Endothelial cell of umbilical vein (primary cell): ENCODE results near the gene BPGM. TPM values are rescaled to one million over a fixed set of nuclear protein-coding genes. Genes with fewer than 3 reads are reported as not detected.

Experiments used
- BruUV-seq: library from RNA; stranded (reverse); fragments of 400-500 nt; replicated peaks from 2 replicates; lab custom pipeline; 2021; lab: Mats Ljungman, UMichigan
- CTCF ChIA-PET: fragments of 300-600, 350-600 bp; sonication (Branson Sonifier 250); formaldehyde crosslinking; loops from one replicate; lab custom pipeline; 2021; ENCODE audit warnings: antibody characterized with exemption, inconsistent platforms; lab: Charles Lee
- POLR2A ChIA-PET: fragments of 300-600, 350-600 bp; sonication (Branson Sonifier 250); formaldehyde crosslinking; loops from one replicate; lab custom pipeline; 2021; ENCODE audit warnings: antibody characterized with exemption, inconsistent platforms; lab: Charles Lee
- DNase-seq: peaks from one replicate; pipeline ENCODE4 v3.0.0-alpha.2; 2011; ENCODE audit warnings: low read depth, low spot score
- FAIRE-seq: peaks from 2 replicates; lab custom pipeline; 2011; peaks lifted over from hg19 to GRCh38; lab: Jason Lieb, UNC
- H2AFZ ChIP-seq: 2 replicates; pipeline ENCODE4 v1.6.0; 2012; ENCODE audit warnings: low read depth, low read length, control low read depth, inconsistent platforms
- H3K27ac ChIP-seq: 2 replicates; pipeline ENCODE4 v1.5.1; 2011; ENCODE audit warnings: low read depth, mild to moderate bottlenecking, control low read depth, low read length, moderate library complexity; ENCODE audit not compliant: insufficient read depth
- H3K27me3 ChIP-seq, 2 experiments: 2 replicates each; pipeline versions ENCODE4 v1.6.0 to v1.6.1; 2011; ENCODE audit warnings: low read length in 2 of 2, mixed read lengths in 1 of 2; ENCODE audit not compliant: control insufficient read depth in 2 of 2, insufficient read depth in 2 of 2
- H3K36me3 ChIP-seq, 2 experiments: 2 replicates in 1 of 2; 3 replicates in 1 of 2; pipeline ENCODE4 v1.5.1; 2011; ENCODE audit warnings: low read length in 2 of 2, mild to moderate bottlenecking in 1 of 2, moderate library complexity in 1 of 2; ENCODE audit not compliant: control insufficient read depth in 2 of 2, insufficient read depth in 2 of 2; ENCODE audit errors: extremely low read depth in 1 of 2
- H3K4me1 ChIP-seq: 3 replicates; pipeline ENCODE4 v1.5.1; 2011; ENCODE audit warnings: mild to moderate bottlenecking, low read length; ENCODE audit not compliant: control insufficient read depth, insufficient read depth; ENCODE audit errors: extremely low read depth
- H3K4me2 ChIP-seq: 2 replicates; pipeline ENCODE4 v1.6.1; 2011; ENCODE audit warnings: low read length, control low read depth, mixed read lengths; ENCODE audit not compliant: insufficient read depth
- H3K4me3 ChIP-seq, 3 experiments: fragments of 200-600 bp in 1 of 3; sonication (generic), shearing (Covaris generic) in 1 of 3; replicated peaks in 1 of 3; 2 replicates each; pipeline ENCODE4 v1.5.1; 2011 to 2016; ENCODE audit warnings: control low read depth in 3 of 3, low read length in 3 of 3, mild to moderate bottlenecking in 2 of 3, inconsistent platforms in 1 of 3, low read depth in 1 of 3, moderate library complexity in 1 of 3; ENCODE audit not compliant: insufficient read depth in 1 of 3
- H3K79me2 ChIP-seq: 2 replicates; pipeline ENCODE4 v1.6.0; 2012; ENCODE audit warnings: low read length, inconsistent platforms; ENCODE audit not compliant: control insufficient read depth, insufficient read depth
- H3K9ac ChIP-seq: replicated peaks from 2 replicates; pipeline ENCODE3; 2011; ENCODE audit warnings: low read length, control low read depth; ENCODE audit not compliant: insufficient read depth; ENCODE audit errors: extremely low read depth
- H3K9me1 ChIP-seq: replicated peaks from 3 replicates; pipeline ENCODE4 v1.6.0; 2011; ENCODE audit warnings: mild to moderate bottlenecking, low read length; ENCODE audit not compliant: control insufficient read depth, insufficient read depth; ENCODE audit errors: extremely low read depth
- H3K9me3 ChIP-seq: replicated peaks from 2 replicates; pipeline ENCODE4 v1.5.1; 2012; ENCODE audit warnings: low read length, inconsistent platforms; ENCODE audit not compliant: control insufficient read depth, insufficient read depth
- H4K20me1 ChIP-seq: replicated peaks from 2 replicates; pipeline ENCODE3; 2011; ENCODE audit warnings: mild to moderate bottlenecking, low read length; ENCODE audit not compliant: control insufficient read depth, insufficient read depth; ENCODE audit errors: extremely low read depth
- FOS ChIP-seq: IDR thresholded peaks from 2 replicates; pipeline ENCODE4 v1.6.1; 2011; ENCODE audit warnings: mild to moderate bottlenecking, low read length, moderate library complexity, borderline replicate concordance; ENCODE audit not compliant: insufficient read depth
- GATA2 ChIP-seq: IDR thresholded peaks from 2 replicates; pipeline ENCODE4 v1.7.0; 2011; ENCODE audit warnings: low read depth, mild to moderate bottlenecking, moderate library complexity, mixed read lengths, low read length; ENCODE audit not compliant: insufficient read length, insufficient read depth
- JUN ChIP-seq: IDR thresholded peaks from 2 replicates; pipeline ENCODE4 v1.6.1; 2011; ENCODE audit warnings: borderline replicate concordance, low read depth; ENCODE audit not compliant: insufficient read length, insufficient read depth
- MAX ChIP-seq: IDR thresholded peaks from 2 replicates; pipeline ENCODE4 v1.6.1; 2011; ENCODE audit not compliant: insufficient read depth, insufficient read length
- MYC ChIP-seq: IDR thresholded peaks from one replicate; pipeline ENCODE4 v1.6.1; 2011; ENCODE audit warnings: mild to moderate bottlenecking, low read depth, low read length
- POLR2AphosphoS5 ChIP-seq: IDR thresholded peaks from 2 replicates; pipeline ENCODE4 v1.6.1; 2012; ENCODE audit warnings: low read depth, mild to moderate bottlenecking, control low read depth, low read length, moderate library complexity; ENCODE audit not compliant: insufficient read depth
- dilution Hi-C: fragments of 300-500 bp; cut with MboI; formaldehyde crosslinking; loops from one replicate; pipeline ENCODE4 v1.15.0; 2019; ENCODE audit warnings: low sequenced_read_pairs; ENCODE audit not compliant: extremely low pct_ligation_motif_present
- intact Hi-C: fragments of 100-400 bp; cut with micrococcal nuclease; formaldehyde crosslinking; loops from one replicate; pipeline ENCODE4 v1.10.0; 2022
- polyA plus RNA-seq, 4 experiments: library from polyadenylated mRNA; depleted of rRNA in 3 of 4; stranded (reverse) in 3 of 4; unstranded in 1 of 4; fragments of >200 nt; gene quantifications; 2 replicates each; pipeline versions ENCODE4 v1.2.1 to v1.2.3, GENCODE V29; 2011 to 2012; ENCODE audit warnings: missing spikeins in 1 of 4
- total RNA-seq: library from RNA; stranded (reverse); gene quantifications from 2 replicates; pipeline ENCODE4 v1.2.3, GENCODE V29; 2021

The BPGM gene
- total and polyA plus RNA-seq, 2 donors (not counting 3 experiments of a cell fraction or from before 2014, with no cell fraction given): 24.2 to 28.3 TPM

- H3K27me3 ChIP-seq: no peaks in the 10 kb centered on the region
- H3K79me2 ChIP-seq: peaks cover 73% of the 10 kb centered on the region
- POLR2A ChIA-PET: interaction anchor here (1.1 to 1.2 kb wide), 2 partner anchors 13 to 14 kb away, joined by 5 to 6 read pairs; partner anchors contain the start of gene BPGM
- dilution Hi-C loops: no loop called here
- peaks cover 40% of the 10 kb centered on the region for H3K4me1 ChIP-seq
- FAIRE-seq: no peak
- no peak for TF ChIP-seq GATA2
- TF ChIP-seq POLR2AphosphoS5: no peak
- peak; percentile 24 for TF ChIP-seq FOS
- TF ChIP-seq MYC: no peak
- no peaks in the 10 kb centered on the region for H3K9me1 ChIP-seq
- H4K20me1 ChIP-seq: no peaks in the 10 kb centered on the region
- intact Hi-C loops: loop anchor here (1.0 kb wide), 1 partner anchor 119 kb away; the partner anchor contains the start of gene CALD1
- TSS peak; percentile 10 for BruUV-seq
- peak overlapping the region; percentile 16 for H3K4me2 ChIP-seq
- no peaks in the 10 kb centered on the region for H3K9me3 ChIP-seq
- DNase-seq: no peak
- H3K9ac ChIP-seq: peak overlapping the region; percentile 70
- CTCF ChIA-PET: interaction anchor here (0.8 to 2.1 kb wide), 7 partner anchors 10 to 42 kb away, joined by 3 to 10 read pairs (median 5); partner anchors contain the start of gene BPGM
- H3K36me3 ChIP-seq: peaks cover 1 to 6% of the 10 kb centered on the region in 2 experiments
- no peak overlapping the region for H3K4me3 ChIP-seq
- no peak overlapping the region for H2AFZ ChIP-seq
- H3K27ac ChIP-seq: peak overlapping the region; percentile 94
These were observed 13.7 kb downstream of the BPGM start for GRCh38 chr7:134660242-134660785.

GRCh38 chr7:134660961-134661376 lies 14.3 kb downstream of the BPGM start:
- Histone ChIP-seq H3K4me1 (peaks cover 42% of the 10 kb centered on the region), H3K79me2 (peaks cover 67% of the 10 kb centered on the region), H3K4me2 (peak overlapping the region; percentile 16), H4K20me1 (no peaks in the 10 kb centered on the region), H3K27ac (peak overlapping the region; percentile 94), H3K9me1 (no peaks in the 10 kb centered on the region), H3K9me3 (no peaks in the 10 kb centered on the region), H3K36me3 (peaks cover 1 to 6% of the 10 kb centered on the region in 2 experiments), H3K9ac (peak overlapping the region; percentile 70), H3K4me3 (no peak overlapping the region), H2AFZ (no peak overlapping the region), H3K27me3 (no peaks in the 10 kb centered on the region)
- no peak for TF ChIP-seq MAX
- TF ChIP-seq JUN: peak; percentile 12
- FAIRE-seq (no peak), DNase-seq (peak; percentile 86)
- no TSS peak for BruUV-seq
- CTCF ChIA-PET: interaction anchor here (0.8 to 2.1 kb wide), 7 partner anchors 9 to 41 kb away, joined by 3 to 10 read pairs (median 5); partner anchors contain the start of gene BPGM
- intact Hi-C loops (loop anchor here (1.0 kb wide), 2 partner anchors 15 to 118 kb away; partner anchors contain the start of genes BPGM and CALD1), dilution Hi-C loops (no loop called here)
- POLR2A ChIA-PET: interaction anchor here (1.1 to 1.2 kb wide), 2 partner anchors 14 to 15 kb away, joined by 5 to 6 read pairs; partner anchors contain the start of gene BPGM
